ENCODE measurements around the gene EMC7.

Gene EMC7

GRCh38 chr15:34102175-34102925 lies 688 bp upstream of the EMC7 start:
- TF ChIP-seq CTCF (IDR thresholded peaks at IDR 0.05; ENCODE audit: control insufficient read depth, insufficient read depth, low read depth, low read length, missing control alignments): no peak
- no peak for DNase-seq (ENCODE audit: low read depth)
- peak overlapping the region; percentile 90 for H3K4me3 ChIP-seq (ENCODE audit: control insufficient read depth, low read depth, low read length)

GRCh38 chr15:34099914-34100313 lies 1.7 kb downstream of the EMC7 start:
- TF ChIP-seq CTCF (IDR thresholded peaks at IDR 0.05; ENCODE audit: control insufficient read depth, insufficient read depth, low read depth, low read length, missing control alignments): no peak
- no peak for DNase-seq (ENCODE audit: low read depth)
- H3K4me3 ChIP-seq (ENCODE audit: control insufficient read depth, low read depth, low read length): no peak overlapping the region

- TF ChIP-seq CTCF (IDR thresholded peaks at IDR 0.05; ENCODE audit: control insufficient read depth, insufficient read depth, low read depth, low read length, missing control alignments): no peak
- DNase-seq (ENCODE audit: low read depth): peak; percentile 35
- H3K4me3 ChIP-seq (ENCODE audit: control insufficient read depth, low read depth, low read length): no peak overlapping the region
These were observed 15.9 kb downstream of the EMC7 start for GRCh38 chr15:34085746-34086145.

- H3K4me3 ChIP-seq (ENCODE audit: control insufficient read depth, low read depth, low read length): no peak overlapping the region
- TF ChIP-seq CTCF (IDR thresholded peaks at IDR 0.05; ENCODE audit: control insufficient read depth, insufficient read depth, low read depth, low read length, missing control alignments): no peak
- DNase-seq (ENCODE audit: low read depth): peak; percentile 68
These were observed 17.6 kb downstream of the EMC7 start for GRCh38 chr15:34084086-34084485.

GRCh38 chr15:34079904-34080303 lies 21.8 kb downstream of the EMC7 start:
- TF ChIP-seq CTCF (IDR thresholded peaks at IDR 0.05; ENCODE audit: control insufficient read depth, insufficient read depth, low read depth, low read length, missing control alignments): no peak
- no peak for DNase-seq (ENCODE audit: low read depth)
- H3K4me3 ChIP-seq (ENCODE audit: control insufficient read depth, low read depth, low read length): no peak overlapping the region

GRCh38 chr15:34078900-34079299 lies 22.8 kb downstream of the EMC7 start:
- no peak for DNase-seq (ENCODE audit: low read depth)
- TF ChIP-seq CTCF (IDR thresholded peaks at IDR 0.05; ENCODE audit: control insufficient read depth, insufficient read depth, low read depth, low read length, missing control alignments): no peak
- H3K4me3 ChIP-seq (ENCODE audit: control insufficient read depth, low read depth, low read length): no peak overlapping the region

All from AG09309 (cell line).